Measurements from ENCODE around the gene IVNS1ABP. TPM values are rescaled to one million over a fixed set of nuclear protein-coding genes. Genes with fewer than 3 reads are reported as not detected.

Gene IVNS1ABP
- total RNA-seq, 1 donor from 2014 or later: 125 TPM

DNA sequence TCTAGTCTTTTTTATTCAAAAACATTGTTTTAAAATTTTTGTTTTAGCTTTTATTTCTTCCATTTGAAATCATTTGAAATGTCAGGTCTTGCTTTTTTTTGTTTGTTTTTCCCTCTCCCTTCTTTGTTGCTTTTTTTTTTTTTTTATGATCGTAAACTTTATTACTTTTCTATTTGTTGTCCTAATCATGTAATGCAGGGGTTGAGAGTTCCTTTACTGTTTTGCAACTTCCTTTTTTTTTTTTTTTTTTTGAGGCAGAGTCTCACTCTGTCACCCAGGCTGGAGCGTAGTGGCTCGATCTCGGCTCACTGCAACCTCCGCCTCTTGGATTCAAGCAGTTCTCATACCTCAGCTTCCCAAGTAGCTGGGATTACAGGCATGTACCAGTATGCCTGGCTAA, 24.8 kb downstream of the IVNS1ABP start:
- H3K4me1 Mint-ChIP-seq: no peaks in the 10 kb centered on the region
- H3K27me3 Mint-ChIP-seq (ENCODE audit: low read depth): no peaks in the 10 kb centered on the region
- no peak for DNase-seq (ENCODE audit: low read depth, low spot score)
- peaks cover 9% of the 10 kb centered on the region for H3K9me3 Mint-ChIP-seq
- H3K36me3 Mint-ChIP-seq (ENCODE audit: low read depth): peaks cover 25% of the 10 kb centered on the region
- no peak overlapping the region for H3K27ac Mint-ChIP-seq (ENCODE audit: unreplicated experiment)
- TF ChIP-seq, protein P1, sequence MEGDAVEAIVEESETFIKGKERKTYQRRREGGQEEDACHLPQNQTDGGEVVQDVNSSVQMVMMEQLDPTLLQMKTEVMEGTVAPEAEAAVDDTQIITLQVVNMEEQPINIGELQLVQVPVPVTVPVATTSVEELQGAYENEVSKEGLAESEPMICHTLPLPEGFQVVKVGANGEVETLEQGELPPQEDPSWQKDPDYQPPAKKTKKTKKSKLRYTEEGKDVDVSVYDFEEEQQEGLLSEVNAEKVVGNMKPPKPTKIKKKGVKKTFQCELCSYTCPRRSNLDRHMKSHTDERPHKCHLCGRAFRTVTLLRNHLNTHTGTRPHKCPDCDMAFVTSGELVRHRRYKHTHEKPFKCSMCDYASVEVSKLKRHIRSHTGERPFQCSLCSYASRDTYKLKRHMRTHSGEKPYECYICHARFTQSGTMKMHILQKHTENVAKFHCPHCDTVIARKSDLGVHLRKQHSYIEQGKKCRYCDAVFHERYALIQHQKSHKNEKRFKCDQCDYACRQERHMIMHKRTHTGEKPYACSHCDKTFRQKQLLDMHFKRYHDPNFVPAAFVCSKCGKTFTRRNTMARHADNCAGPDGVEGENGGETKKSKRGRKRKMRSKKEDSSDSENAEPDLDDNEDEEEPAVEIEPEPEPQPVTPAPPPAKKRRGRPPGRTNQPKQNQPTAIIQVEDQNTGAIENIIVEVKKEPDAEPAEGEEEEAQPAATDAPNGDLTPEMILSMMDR (conservative IDR thresholded peaks at IDR 0.05): no peak
- H3K4me3 Mint-ChIP-seq: peak overlapping the region; percentile 31

- Mint-ChIP-seq H3K27ac (ENCODE audit: unreplicated experiment) (no peak overlapping the region), H3K9me3 (peaks cover 9% of the 10 kb centered on the region), H3K4me1 (no peaks in the 10 kb centered on the region), H3K4me3 (no peak overlapping the region), H3K27me3 (ENCODE audit: low read depth) (no peaks in the 10 kb centered on the region), H3K36me3 (ENCODE audit: low read depth) (peaks cover 25% of the 10 kb centered on the region)
- TF ChIP-seq, protein P1 (conservative IDR thresholded peaks at IDR 0.05): no peak
- no peak for DNase-seq (ENCODE audit: low read depth, low spot score)
These were observed 25.4 kb downstream of the IVNS1ABP start for GRCh38 chr1:185291652-185292051.

GRCh38 chr1:185291159-185291558, 25.9 kb downstream of the IVNS1ABP start:
- H3K36me3 Mint-ChIP-seq (ENCODE audit: low read depth): peaks cover 28% of the 10 kb centered on the region
- H3K4me3 Mint-ChIP-seq: no peak overlapping the region
- H3K27ac Mint-ChIP-seq (ENCODE audit: unreplicated experiment): no peak overlapping the region
- no peak for DNase-seq (ENCODE audit: low read depth, low spot score)
- no peaks in the 10 kb centered on the region for H3K27me3 Mint-ChIP-seq (ENCODE audit: low read depth)
- no peaks in the 10 kb centered on the region for H3K4me1 Mint-ChIP-seq
- peaks cover 12% of the 10 kb centered on the region for H3K9me3 Mint-ChIP-seq
- TF ChIP-seq, protein P1 (conservative IDR thresholded peaks at IDR 0.05): no peak

DNA sequence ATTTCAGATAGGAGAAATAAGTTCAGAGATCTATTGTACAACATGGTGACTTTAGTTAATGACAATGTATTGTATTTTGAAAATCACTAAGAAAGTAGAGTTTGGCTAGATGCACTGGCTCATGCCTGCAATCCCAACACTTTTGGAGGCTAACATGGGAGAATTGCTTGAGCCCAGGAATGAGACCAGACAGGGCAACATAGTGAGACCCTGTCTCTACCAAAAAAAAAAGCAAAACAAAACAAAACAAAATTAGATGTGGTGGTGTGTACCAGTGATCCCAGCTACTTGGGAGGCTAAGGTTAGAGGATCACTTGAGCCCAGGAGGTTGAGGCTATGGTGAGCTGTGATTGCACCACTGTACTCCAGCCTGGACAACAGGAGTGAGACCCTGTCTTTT, 27.2 kb downstream of the IVNS1ABP start:
- Mint-ChIP-seq H3K4me3 (peak overlapping the region; percentile 47), H3K9me3 (peaks cover 14% of the 10 kb centered on the region), H3K27me3 (ENCODE audit: low read depth) (no peaks in the 10 kb centered on the region), H3K4me1 (no peaks in the 10 kb centered on the region), H3K36me3 (ENCODE audit: low read depth) (peaks cover 31% of the 10 kb centered on the region), H3K27ac (ENCODE audit: unreplicated experiment) (no peak overlapping the region)
- TF ChIP-seq, protein P1 (conservative IDR thresholded peaks at IDR 0.05): no peak
- no peak for DNase-seq (ENCODE audit: low read depth, low spot score)

- no peaks in the 10 kb centered on the region for H3K27me3 Mint-ChIP-seq (ENCODE audit: low read depth)
These were observed 28.6 kb downstream of the IVNS1ABP start for GRCh38 chr1:185288435-185288834.

More at GRCh38 chr1:185288435-185288834, 28.6 kb downstream of the IVNS1ABP start:
- Mint-ChIP-seq H3K9me3 (peaks cover 14% of the 10 kb centered on the region), H3K27ac (ENCODE audit: unreplicated experiment) (no peak overlapping the region), H3K4me3 (no peak overlapping the region), H3K4me1 (no peaks in the 10 kb centered on the region), H3K36me3 (ENCODE audit: low read depth) (peaks cover 30% of the 10 kb centered on the region)
- DNase-seq (ENCODE audit: low read depth, low spot score): no peak
- TF ChIP-seq, protein P1 (conservative IDR thresholded peaks at IDR 0.05): no peak
